ENCODE data around the gene OSTN. TPM values are rescaled to one million over a fixed set of nuclear protein-coding genes. Genes with fewer than 3 reads are reported as not detected.

Gene OSTN
- total and polyA plus RNA-seq, 2 experiments from 2014 or later = not detected

DNA sequence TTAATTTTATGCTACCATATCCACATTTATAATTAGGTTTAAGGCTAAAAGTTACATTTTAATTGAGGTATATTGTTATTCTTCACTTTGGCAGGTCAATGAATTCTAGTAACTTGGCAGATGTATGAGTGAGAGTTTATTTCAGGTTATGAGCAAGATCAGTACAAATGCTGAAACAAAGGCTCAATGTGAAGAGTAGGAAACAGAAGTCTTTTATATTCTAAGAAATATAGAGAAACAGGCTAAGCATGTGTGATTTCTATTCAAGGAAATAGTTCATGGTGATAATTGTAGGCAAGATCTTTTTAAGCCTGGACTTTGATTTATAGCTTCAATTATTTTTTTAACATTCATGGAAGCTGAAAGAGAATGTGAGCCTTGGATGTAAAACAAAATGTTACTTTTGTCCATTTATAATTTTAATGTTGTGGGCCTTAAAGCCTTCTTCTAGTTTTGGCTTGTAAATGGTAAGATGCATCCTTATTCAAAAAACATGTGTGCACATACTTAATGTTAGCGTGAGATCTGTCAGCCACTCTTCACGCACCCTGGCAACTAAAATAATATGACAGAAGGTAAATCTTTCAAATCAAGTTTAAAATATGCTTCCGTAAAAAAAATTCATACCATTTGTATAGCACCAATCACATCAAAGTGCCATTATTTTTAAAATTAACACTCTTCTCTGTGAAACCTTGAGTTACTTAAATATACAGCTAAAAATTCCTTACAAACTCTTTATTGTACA is 22.8 kb upstream of the OSTN start:
- ATAC-seq (no peak), DNase-seq (ENCODE audit: low spot score) (no peak)
- no peaks in the 10 kb centered on the region for H4K20me1 ChIP-seq (replicated peaks; ENCODE audit: insufficient read depth)
- Mint-ChIP-seq H3K36me3 (ENCODE audit: low read depth) (no peaks in the 10 kb centered on the region), H3K27ac (no peak overlapping the region), H3K4me1 (no peaks in the 10 kb centered on the region), H3K4me3 (no peak overlapping the region), H3K9me3 (peaks cover 4% of the 10 kb centered on the region; the same call in 1 of the 3 replicates), H3K27me3 (ENCODE audit: insufficient read depth, low read depth, poor library complexity) (peaks cover 2% of the 10 kb centered on the region)
- no peaks in the 10 kb centered on the region for H3K27me3 ChIP-seq (ENCODE audit: insufficient read depth)
- no peak overlapping the region for H3K4me2 ChIP-seq
- no peak overlapping the region for H3K27ac ChIP-seq (ENCODE audit: low read depth)
- no peaks in the 10 kb centered on the region for H3K79me2 ChIP-seq (replicated peaks; ENCODE audit: insufficient read depth)
- no peaks in the 10 kb centered on the region for H3K36me3 ChIP-seq (ENCODE audit: insufficient read depth)
- no peak overlapping the region for H2AFZ ChIP-seq
- no peaks in the 10 kb centered on the region for H3F3A ChIP-seq (replicated peaks; ENCODE audit: low read depth)
- no peaks in the 10 kb centered on the region for H3K4me1 ChIP-seq (ENCODE audit: insufficient read depth)
- H3K4me3 ChIP-seq = no peak overlapping the region
- TF ChIP-seq, protein P1, sequence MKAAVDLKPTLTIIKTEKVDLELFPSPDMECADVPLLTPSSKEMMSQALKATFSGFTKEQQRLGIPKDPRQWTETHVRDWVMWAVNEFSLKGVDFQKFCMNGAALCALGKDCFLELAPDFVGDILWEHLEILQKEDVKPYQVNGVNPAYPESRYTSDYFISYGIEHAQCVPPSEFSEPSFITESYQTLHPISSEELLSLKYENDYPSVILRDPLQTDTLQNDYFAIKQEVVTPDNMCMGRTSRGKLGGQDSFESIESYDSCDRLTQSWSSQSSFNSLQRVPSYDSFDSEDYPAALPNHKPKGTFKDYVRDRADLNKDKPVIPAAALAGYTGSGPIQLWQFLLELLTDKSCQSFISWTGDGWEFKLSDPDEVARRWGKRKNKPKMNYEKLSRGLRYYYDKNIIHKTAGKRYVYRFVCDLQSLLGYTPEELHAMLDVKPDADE (IDR thresholded peaks at IDR 0.05) = no peak
- no peak for TF ChIP-seq EZH2 (IDR thresholded peaks at IDR 0.05; ENCODE audit: low read depth, unreplicated experiment)
- TF ChIP-seq ZNF114 (CRISPR knock-in tag; IDR thresholded peaks at IDR 0.05) = no peak
- TF ChIP-seq CREB1 (CRISPR knock-in tag; IDR thresholded peaks at IDR 0.05; ENCODE audit: low read depth) = no peak
- TF ChIP-seq POLR2AphosphoS5 (IDR thresholded peaks at IDR 0.05; ENCODE audit: low read depth) = no peak
- no peak for TF ChIP-seq EZH2phosphoT487 (IDR thresholded peaks at IDR 0.05; ENCODE audit: unreplicated experiment)
- TF ChIP-seq, protein P2, sequence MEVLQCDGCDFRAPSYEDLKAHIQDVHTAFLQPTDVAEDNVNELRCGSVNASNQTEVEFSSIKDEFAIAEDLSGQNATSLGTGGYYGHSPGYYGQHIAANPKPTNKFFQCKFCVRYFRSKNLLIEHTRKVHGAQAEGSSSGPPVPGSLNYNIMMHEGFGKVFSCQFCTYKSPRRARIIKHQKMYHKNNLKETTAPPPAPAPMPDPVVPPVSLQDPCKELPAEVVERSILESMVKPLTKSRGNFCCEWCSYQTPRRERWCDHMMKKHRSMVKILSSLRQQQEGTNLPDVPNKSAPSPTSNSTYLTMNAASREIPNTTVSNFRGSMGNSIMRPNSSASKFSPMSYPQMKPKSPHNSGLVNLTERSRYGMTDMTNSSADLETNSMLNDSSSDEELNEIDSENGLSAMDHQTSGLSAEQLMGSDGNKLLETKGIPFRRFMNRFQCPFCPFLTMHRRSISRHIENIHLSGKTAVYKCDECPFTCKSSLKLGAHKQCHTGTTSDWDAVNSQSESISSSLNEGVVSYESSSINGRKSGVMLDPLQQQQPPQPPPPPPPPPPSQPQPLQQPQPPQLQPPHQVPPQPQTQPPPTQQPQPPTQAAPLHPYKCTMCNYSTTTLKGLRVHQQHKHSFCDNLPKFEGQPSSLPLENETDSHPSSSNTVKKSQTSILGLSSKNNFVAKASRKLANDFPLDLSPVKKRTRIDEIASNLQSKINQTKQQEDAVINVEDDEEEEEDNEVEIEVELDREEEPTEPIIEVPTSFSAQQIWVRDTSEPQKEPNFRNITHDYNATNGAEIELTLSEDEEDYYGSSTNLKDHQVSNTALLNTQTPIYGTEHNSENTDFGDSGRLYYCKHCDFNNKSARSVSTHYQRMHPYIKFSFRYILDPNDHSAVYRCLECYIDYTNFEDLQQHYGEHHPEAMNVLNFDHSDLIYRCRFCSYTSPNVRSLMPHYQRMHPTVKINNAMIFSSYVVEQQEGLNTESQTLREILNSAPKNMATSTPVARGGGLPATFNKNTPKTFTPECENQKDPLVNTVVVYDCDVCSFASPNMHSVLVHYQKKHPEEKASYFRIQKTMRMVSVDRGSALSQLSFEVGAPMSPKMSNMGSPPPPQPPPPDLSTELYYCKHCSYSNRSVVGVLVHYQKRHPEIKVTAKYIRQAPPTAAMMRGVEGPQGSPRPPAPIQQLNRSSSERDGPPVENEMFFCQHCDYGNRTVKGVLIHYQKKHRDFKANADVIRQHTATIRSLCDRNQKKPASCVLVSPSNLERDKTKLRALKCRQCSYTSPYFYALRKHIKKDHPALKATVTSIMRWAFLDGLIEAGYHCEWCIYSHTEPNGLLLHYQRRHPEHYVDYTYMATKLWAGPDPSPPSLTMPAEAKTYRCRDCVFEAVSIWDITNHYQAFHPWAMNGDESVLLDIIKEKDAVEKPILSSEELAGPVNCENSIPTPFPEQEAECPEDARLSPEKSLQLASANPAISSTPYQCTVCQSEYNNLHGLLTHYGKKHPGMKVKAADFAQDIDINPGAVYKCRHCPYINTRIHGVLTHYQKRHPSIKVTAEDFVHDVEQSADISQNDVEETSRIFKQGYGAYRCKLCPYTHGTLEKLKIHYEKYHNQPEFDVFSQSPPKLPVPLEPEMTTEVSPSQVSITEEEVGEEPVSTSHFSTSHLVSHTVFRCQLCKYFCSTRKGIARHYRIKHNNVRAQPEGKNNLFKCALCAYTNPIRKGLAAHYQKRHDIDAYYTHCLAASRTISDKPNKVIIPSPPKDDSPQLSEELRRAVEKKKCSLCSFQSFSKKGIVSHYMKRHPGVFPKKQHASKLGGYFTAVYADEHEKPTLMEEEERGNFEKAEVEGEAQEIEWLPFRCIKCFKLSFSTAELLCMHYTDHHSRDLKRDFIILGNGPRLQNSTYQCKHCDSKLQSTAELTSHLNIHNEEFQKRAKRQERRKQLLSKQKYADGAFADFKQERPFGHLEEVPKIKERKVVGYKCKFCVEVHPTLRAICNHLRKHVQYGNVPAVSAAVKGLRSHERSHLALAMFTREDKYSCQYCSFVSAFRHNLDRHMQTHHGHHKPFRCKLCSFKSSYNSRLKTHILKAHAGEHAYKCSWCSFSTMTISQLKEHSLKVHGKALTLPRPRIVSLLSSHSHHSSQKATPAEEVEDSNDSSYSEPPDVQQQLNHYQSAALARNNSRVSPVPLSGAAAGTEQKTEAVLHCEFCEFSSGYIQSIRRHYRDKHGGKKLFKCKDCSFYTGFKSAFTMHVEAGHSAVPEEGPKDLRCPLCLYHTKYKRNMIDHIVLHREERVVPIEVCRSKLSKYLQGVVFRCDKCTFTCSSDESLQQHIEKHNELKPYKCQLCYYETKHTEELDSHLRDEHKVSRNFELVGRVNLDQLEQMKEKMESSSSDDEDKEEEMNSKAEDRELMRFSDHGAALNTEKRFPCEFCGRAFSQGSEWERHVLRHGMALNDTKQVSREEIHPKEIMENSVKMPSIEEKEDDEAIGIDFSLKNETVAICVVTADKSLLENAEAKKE (CRISPR knock-in tag; IDR thresholded peaks at IDR 0.05) = no peak
- no peak for TF ChIP-seq STAT1 (IDR thresholded peaks at IDR 0.05; ENCODE audit: unreplicated experiment)
- TF ChIP-seq, protein P3, sequence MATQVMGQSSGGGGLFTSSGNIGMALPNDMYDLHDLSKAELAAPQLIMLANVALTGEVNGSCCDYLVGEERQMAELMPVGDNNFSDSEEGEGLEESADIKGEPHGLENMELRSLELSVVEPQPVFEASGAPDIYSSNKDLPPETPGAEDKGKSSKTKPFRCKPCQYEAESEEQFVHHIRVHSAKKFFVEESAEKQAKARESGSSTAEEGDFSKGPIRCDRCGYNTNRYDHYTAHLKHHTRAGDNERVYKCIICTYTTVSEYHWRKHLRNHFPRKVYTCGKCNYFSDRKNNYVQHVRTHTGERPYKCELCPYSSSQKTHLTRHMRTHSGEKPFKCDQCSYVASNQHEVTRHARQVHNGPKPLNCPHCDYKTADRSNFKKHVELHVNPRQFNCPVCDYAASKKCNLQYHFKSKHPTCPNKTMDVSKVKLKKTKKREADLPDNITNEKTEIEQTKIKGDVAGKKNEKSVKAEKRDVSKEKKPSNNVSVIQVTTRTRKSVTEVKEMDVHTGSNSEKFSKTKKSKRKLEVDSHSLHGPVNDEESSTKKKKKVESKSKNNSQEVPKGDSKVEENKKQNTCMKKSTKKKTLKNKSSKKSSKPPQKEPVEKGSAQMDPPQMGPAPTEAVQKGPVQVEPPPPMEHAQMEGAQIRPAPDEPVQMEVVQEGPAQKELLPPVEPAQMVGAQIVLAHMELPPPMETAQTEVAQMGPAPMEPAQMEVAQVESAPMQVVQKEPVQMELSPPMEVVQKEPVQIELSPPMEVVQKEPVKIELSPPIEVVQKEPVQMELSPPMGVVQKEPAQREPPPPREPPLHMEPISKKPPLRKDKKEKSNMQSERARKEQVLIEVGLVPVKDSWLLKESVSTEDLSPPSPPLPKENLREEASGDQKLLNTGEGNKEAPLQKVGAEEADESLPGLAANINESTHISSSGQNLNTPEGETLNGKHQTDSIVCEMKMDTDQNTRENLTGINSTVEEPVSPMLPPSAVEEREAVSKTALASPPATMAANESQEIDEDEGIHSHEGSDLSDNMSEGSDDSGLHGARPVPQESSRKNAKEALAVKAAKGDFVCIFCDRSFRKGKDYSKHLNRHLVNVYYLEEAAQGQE (IDR thresholded peaks at IDR 0.05; ENCODE audit: unreplicated experiment) = no peak
- TF ChIP-seq, protein P4, sequence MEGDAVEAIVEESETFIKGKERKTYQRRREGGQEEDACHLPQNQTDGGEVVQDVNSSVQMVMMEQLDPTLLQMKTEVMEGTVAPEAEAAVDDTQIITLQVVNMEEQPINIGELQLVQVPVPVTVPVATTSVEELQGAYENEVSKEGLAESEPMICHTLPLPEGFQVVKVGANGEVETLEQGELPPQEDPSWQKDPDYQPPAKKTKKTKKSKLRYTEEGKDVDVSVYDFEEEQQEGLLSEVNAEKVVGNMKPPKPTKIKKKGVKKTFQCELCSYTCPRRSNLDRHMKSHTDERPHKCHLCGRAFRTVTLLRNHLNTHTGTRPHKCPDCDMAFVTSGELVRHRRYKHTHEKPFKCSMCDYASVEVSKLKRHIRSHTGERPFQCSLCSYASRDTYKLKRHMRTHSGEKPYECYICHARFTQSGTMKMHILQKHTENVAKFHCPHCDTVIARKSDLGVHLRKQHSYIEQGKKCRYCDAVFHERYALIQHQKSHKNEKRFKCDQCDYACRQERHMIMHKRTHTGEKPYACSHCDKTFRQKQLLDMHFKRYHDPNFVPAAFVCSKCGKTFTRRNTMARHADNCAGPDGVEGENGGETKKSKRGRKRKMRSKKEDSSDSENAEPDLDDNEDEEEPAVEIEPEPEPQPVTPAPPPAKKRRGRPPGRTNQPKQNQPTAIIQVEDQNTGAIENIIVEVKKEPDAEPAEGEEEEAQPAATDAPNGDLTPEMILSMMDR (conservative IDR thresholded peaks at IDR 0.05; ENCODE audit: low read depth in 2 of 2) = no peak
- TF ChIP-seq JUNB (IDR thresholded peaks at IDR 0.05; ENCODE audit: unreplicated experiment) = no peak
- TF ChIP-seq ZNF331 (CRISPR knock-in tag; IDR thresholded peaks at IDR 0.05; ENCODE audit: low read depth) = no peak
- no peak for TF ChIP-seq NANOG (IDR thresholded peaks at IDR 0.05; ENCODE audit: borderline replicate concordance)
- H3K9me2 ChIP-seq (ENCODE audit: insufficient read depth) = no peaks in the 10 kb centered on the region

Data from GM23338 (cell line).